Ovary (tissue), 9 donors: Measurements from ENCODE around the gene RALGPS1. TPM values are rescaled to one million over a fixed set of nuclear protein-coding genes. Genes with fewer than 3 reads are reported as not detected.

Experiments used
- DNase-seq, 5 donors: peaks; one replicate each; pipeline ENCODE4 v3.0.0-alpha.2; 2019 to 2020
- H3K27ac ChIP-seq, 2 donors: fragments of 200-600 bp; one replicate each; pipeline versions ENCODE4 v1.5.1 to v1.8.0; 2019 to 2022
- H3K27me3 ChIP-seq: fragments of 200-600 bp; one replicate; pipeline ENCODE4 v1.8.0; 2022
- H3K36me3 ChIP-seq: fragments of 200-600 bp; sonication (generic); one replicate; pipeline ENCODE4 v1.5.1; 2019
- H3K4me1 ChIP-seq: one replicate; pipeline ENCODE4 v1.8.1; 2013; ENCODE audit warnings: mild to moderate bottlenecking, moderate library complexity; ENCODE audit not compliant: insufficient read depth
- H3K4me3 ChIP-seq: fragments of 200-600 bp; sonication (generic); one replicate; pipeline ENCODE4 v1.5.1; 2017
- H3K9me3 ChIP-seq, 2 donors: fragments of 200-600 bp in 1 of 2; sonication (generic) in 1 of 2; one replicate each; pipeline versions ENCODE4 v1.5.1 to v1.8.1; 2013 to 2019; ENCODE audit warnings: mild to moderate bottlenecking in 1 of 2, moderate library complexity in 1 of 2
- EP300 ChIP-seq: sonication (generic); formaldehyde crosslinking; IDR thresholded peaks from one replicate; pipeline ENCODE4 v1.6.1; 2017; ENCODE audit warnings: antibody characterized with exemption
- POLR2A ChIP-seq: fragments of 450-650 bp; IDR thresholded peaks from one replicate; pipeline ENCODE4 v1.6.1; 2017; ENCODE audit warnings: antibody characterized with exemption, mild to moderate bottlenecking, moderate library complexity
- WGBS, 3 donors: extraction: QIAGEN DNeasy Blood & Tissue Kit in 1 of 3; methylation state at CpG; one replicate each; pipeline versions ENCODE4 v1.1.5 to v1.1.7; 2013 to 2017; 5-methylcytosine and 5-hydroxymethylcytosine counted together
- intact Hi-C, 4 donors: fragments of 100-400 bp; cut with DNase I; formaldehyde crosslinking; loops; one replicate each; pipeline versions ENCODE4 v1.11.0 to v1.15.1; 2022 to 2023
- polyA plus RNA-seq, 2 donors: library from polyadenylated mRNA; stranded (reverse); fragments of 200-250 nt in 1 of 2; fragments of 350-450 nt in 1 of 2; fragmentation: Illumina TruSeq in 1 of 2; extraction: RNeasy Lipid Tissue Mini Kit (QIAGEN cat#74804) in 1 of 2; gene quantifications; one replicate each; pipeline ENCODE4 v1.2.3, GENCODE V29; 2013 to 2014
- total RNA-seq, 7 donors: library from RNA; depleted of rRNA in 2 of 7; stranded (reverse); fragments of >200 nt in 2 of 7; fragmentation: NEBNext Ultra II Directional in 3 of 7; extraction: Animal tissue kit (Norgen Biotek cat#: 25700) in 3 of 7; gene quantifications; one replicate each; pipeline versions ENCODE4 v1.1.0 to v1.2.4, GENCODE V29; 2016 to 2023
- TF ChIP-seq, protein P1 (sequence below), 3 donors: fragments of 450-650 bp in 2 of 3; fragments of 200-600 bp in 1 of 3; IDR thresholded peaks; one replicate each; pipeline versions ENCODE4 v1.5.1 to v1.8.0; 2016 to 2022; ENCODE audit warnings: antibody characterized with exemption in 3 of 3, mild to moderate bottlenecking in 1 of 3
- donor health status: DM: no; HTN: no; CAD: no; lungs with moderate emphysema.
- donor health status: DM: no; HTN: no; CAD: no.
- donor health status: Bipolar disorder and iron deficiency.
- donor health status: DM: yes; HTN: yes; CAD: no.
- donor health status: DM: no; HTN: no; CAD: no.
- donor health status: DM: yes; HTN: yes; CAD: no.

RALGPS1 gene
- total and polyA plus RNA-seq, 9 donors, result 2.3 to 13.1 (median 6.9) TPM

DNA sequence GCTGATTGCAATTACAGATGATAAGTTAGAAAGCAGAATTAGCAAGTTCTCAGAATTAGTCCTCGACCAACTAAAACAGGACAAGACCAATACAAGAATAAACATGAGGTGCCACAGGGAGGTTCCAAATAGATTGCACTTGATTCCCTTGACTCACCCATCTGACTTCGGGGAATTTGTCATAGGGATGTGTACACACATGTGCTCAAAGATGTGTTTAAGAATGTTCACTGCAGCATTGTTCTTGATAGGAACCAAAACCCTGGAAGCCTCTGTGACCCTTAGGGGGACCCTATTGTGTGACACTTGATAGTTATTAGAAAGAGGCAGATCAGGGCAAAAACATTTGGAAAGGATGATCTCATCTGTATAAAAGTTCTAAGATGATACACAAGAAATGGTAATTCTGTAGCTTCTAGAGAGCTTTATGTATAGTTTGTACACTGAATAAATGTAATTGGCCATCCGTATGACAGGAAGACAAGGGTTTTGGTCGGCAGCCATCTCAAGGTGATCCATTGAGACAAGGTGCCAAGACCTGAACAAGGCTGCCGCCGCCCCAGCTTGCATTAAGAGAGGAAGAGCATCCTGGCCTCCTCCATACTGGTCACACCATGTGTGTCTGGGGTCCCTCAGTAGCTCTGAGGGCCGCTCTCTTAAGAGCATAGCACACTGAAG lies 301.8 kb downstream of the RALGPS1 start:
- intact Hi-C loops, result loop anchor here in 2 of 4 donors (5.0 to 10.0 kb wide), 2 partner anchors 128 to 131 kb away; no protein-coding TSS in a partner anchor

DNA sequence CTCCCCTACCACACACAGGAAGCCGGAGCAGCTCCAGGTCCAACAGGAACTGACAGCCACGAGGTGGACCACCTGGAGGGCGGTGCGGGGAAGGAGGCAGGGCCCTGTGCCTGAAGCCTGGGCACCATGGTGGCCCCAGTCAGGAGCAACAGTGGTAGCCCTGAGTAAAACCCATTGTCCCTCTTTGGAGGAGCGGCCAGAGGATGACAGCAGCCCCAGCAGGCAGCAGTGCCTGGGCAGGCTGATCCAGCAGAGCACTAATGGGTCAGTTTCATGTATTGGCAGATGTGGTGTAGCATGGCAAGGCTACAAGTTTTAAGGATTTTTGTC lies 302.3 kb downstream of the RALGPS1 start:
- H3K36me3 ChIP-seq, result no peaks in the 10 kb centered on the region
- TF ChIP-seq, protein P1, sequence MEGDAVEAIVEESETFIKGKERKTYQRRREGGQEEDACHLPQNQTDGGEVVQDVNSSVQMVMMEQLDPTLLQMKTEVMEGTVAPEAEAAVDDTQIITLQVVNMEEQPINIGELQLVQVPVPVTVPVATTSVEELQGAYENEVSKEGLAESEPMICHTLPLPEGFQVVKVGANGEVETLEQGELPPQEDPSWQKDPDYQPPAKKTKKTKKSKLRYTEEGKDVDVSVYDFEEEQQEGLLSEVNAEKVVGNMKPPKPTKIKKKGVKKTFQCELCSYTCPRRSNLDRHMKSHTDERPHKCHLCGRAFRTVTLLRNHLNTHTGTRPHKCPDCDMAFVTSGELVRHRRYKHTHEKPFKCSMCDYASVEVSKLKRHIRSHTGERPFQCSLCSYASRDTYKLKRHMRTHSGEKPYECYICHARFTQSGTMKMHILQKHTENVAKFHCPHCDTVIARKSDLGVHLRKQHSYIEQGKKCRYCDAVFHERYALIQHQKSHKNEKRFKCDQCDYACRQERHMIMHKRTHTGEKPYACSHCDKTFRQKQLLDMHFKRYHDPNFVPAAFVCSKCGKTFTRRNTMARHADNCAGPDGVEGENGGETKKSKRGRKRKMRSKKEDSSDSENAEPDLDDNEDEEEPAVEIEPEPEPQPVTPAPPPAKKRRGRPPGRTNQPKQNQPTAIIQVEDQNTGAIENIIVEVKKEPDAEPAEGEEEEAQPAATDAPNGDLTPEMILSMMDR (IDR thresholded peaks at IDR 0.05), result no peak
- TF ChIP-seq EP300, result no peak
- TF ChIP-seq POLR2A, result no peak
- no peaks in the 10 kb centered on the region for H3K4me1 ChIP-seq
- intact Hi-C loops, result loop anchor here in 2 of 4 donors (5.0 to 10.0 kb wide), 2 partner anchors 128 to 130 kb away; no protein-coding TSS in a partner anchor
- H3K27ac ChIP-seq, result no peak overlapping the region
- no peaks in the 10 kb centered on the region for H3K27me3 ChIP-seq
- WGBS, 3 donors, result 79 to 84% (median 84%) methylated on average over 5 of the region's 5 CpGs
- H3K9me3 ChIP-seq, result no peaks in the 10 kb centered on the region
- no peak overlapping the region for H3K4me3 ChIP-seq
- no peak for DNase-seq

More for the DNA sequence above, 301.8 kb downstream of the RALGPS1 start:
- Histone ChIP-seq H3K36me3 (no peaks in the 10 kb centered on the region), H3K4me3 (no peak overlapping the region), H3K4me1 (no peaks in the 10 kb centered on the region), H3K27ac (no peak overlapping the region), H3K27me3 (no peaks in the 10 kb centered on the region), H3K9me3 (no peaks in the 10 kb centered on the region)
- DNase-seq, result no peak
- TF ChIP-seq, protein P1 (IDR thresholded peaks at IDR 0.05), result no peak
- TF ChIP-seq POLR2A (no peak), EP300 (no peak)
- 90 to 92% (median 90%) methylated on average over 7 of the region's 7 CpGs for WGBS, 3 donors

DNA sequence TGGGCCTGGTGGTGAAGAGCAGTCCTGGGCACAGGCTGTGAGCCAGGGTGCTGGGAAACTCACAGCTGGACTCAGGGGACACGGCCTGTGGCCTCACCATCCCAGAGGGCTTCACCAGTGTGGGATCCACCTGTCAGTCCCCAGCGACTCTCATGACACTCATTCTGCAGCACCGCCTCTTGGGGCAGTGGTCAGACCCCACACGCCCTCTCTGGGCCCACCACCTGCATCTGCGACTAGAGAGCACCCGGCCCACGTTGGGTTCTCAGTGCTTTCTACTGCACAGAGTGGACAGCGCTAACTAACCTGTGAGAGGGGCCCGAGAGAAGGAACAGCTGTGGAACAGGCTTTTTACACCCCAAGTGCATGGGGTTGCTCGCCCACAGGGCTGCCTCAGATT lies 304.2 kb downstream of the RALGPS1 start:
- Histone ChIP-seq H3K4me1 (peaks cover 2% of the 10 kb centered on the region), H3K27me3 (no peaks in the 10 kb centered on the region), H3K36me3 (no peaks in the 10 kb centered on the region), H3K27ac (no peak overlapping the region), H3K4me3 (no peak overlapping the region), H3K9me3 (no peaks in the 10 kb centered on the region)
- no peak for DNase-seq
- TF ChIP-seq, protein P1 (IDR thresholded peaks at IDR 0.05), result no peak
- no peak for TF ChIP-seq EP300
- TF ChIP-seq POLR2A, result no peak
- intact Hi-C loops, result loop anchor here in 2 of 4 donors (5.0 to 10.0 kb wide), 2 partner anchors 126 to 128 kb away; no protein-coding TSS in a partner anchor
- 81 to 91% (median 84%) methylated on average over 10 of the region's 10 CpGs for WGBS, 3 donors

DNA sequence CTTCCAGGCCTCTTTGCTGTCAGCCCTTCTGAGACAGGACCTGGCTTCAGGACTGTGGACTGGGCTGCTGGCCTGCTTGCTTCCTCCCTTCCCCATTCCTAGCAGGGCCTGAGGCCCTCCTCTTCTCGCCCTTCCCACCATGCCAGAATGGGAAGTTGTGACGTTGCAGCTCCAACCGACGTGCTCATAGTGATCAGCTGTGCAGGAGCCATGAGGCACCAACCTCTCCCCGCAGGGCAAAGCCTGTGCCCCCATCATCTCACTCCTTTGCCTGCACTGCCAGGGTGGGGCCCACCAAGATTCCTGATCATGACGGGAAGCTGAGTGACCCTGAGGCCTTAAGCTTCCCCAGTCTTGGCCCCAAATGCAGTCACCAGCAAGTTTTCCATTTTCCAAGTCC lies 304.9 kb downstream of the RALGPS1 start:
- 73 to 86% (median 85%) methylated on average over 6 of the region's 6 CpGs for WGBS, 3 donors
- H3K4me1 ChIP-seq, result peaks cover 3% of the 10 kb centered on the region
- H3K4me3 ChIP-seq, result no peak overlapping the region
- no peak overlapping the region for H3K27ac ChIP-seq
- H3K27me3 ChIP-seq, result no peaks in the 10 kb centered on the region
- DNase-seq, result no peak
- no peaks in the 10 kb centered on the region for H3K9me3 ChIP-seq
- intact Hi-C loops, result loop anchor here in 2 of 4 donors (5.0 to 10.0 kb wide), 2 partner anchors 125 to 128 kb away; no protein-coding TSS in a partner anchor
- no peak for TF ChIP-seq POLR2A
- TF ChIP-seq, protein P1 (IDR thresholded peaks at IDR 0.05), result no peak
- no peak for TF ChIP-seq EP300
- H3K36me3 ChIP-seq, result no peaks in the 10 kb centered on the region
